Aorta (tissue), 5 donors: ENCODE data around the gene CYP4A11. TPM values are rescaled to one million over a fixed set of nuclear protein-coding genes. Genes with fewer than 3 reads are reported as not detected.
A peak's percentile ranks its signal among the peaks of the same experiment; 100 is the strongest.
"Not testable (repeated sequence)": the region's sequence is repeated elsewhere in the genome, so short reads cannot be mapped to it uniquely, and the experiment has no call there.

Source experiments
- ATAC-seq: fragments of 200-7000 bp; cut with Tn5 transposase; one replicate; pipeline ENCODE4 v1.9.1; 2022; ENCODE audit warnings: moderate library complexity; ENCODE audit not compliant: low FRiP score
- DNase-seq, 2 donors: peaks; one replicate each; pipeline ENCODE4 v3.0.0-alpha.2; 2020
- H3K27ac ChIP-seq, 2 donors: one replicate each; pipeline ENCODE4 v1.5.1; 2013; ENCODE audit warnings: low read length in 2 of 2, mild to moderate bottlenecking in 2 of 2, moderate library complexity in 2 of 2, control low read depth in 1 of 2, inconsistent platforms in 1 of 2, low read depth in 1 of 2
- H3K27me3 ChIP-seq, 2 donors: one replicate each; pipeline ENCODE4 v1.6.1; 2013; ENCODE audit warnings: control low read depth in 1 of 2, low read length in 1 of 2, mild to moderate bottlenecking in 1 of 2, moderate library complexity in 1 of 2; ENCODE audit not compliant: insufficient read depth in 2 of 2, control insufficient read depth in 1 of 2
- H3K36me3 ChIP-seq, 2 donors: one replicate each; pipeline ENCODE4 v1.6.1; 2013; ENCODE audit warnings: control low read depth in 1 of 2, low read length in 1 of 2, mild to moderate bottlenecking in 1 of 2; ENCODE audit not compliant: insufficient read depth in 2 of 2, control insufficient read depth in 1 of 2
- H3K4me1 ChIP-seq, 2 donors: one replicate each; pipeline ENCODE4 v1.6.1; 2013; ENCODE audit warnings: low read length in 2 of 2, control low read depth in 1 of 2, mild to moderate bottlenecking in 1 of 2, moderate library complexity in 1 of 2; ENCODE audit not compliant: insufficient read depth in 2 of 2, control insufficient read depth in 1 of 2
- H3K4me3 ChIP-seq, 2 donors: one replicate each; pipeline ENCODE4 v1.5.1; 2013; ENCODE audit warnings: low read length in 2 of 2, control low read depth in 1 of 2, mild to moderate bottlenecking in 1 of 2
- H3K9me3 ChIP-seq: one replicate; pipeline ENCODE4 v1.6.1; 2013; ENCODE audit warnings: mild to moderate bottlenecking, low read length; ENCODE audit not compliant: control insufficient read depth
- WGBS, 2 donors: extraction: QIAGEN DNeasy Blood & Tissue Kit; methylation state at CpG; one replicate each; pipeline ENCODE4 v1.1.7; 2013; 5-methylcytosine and 5-hydroxymethylcytosine counted together
- intact Hi-C, 2 donors: fragments of 100-400 bp; cut with DNase I; formaldehyde crosslinking; loops; one replicate each; pipeline versions ENCODE4 v1.14.2 to v1.15.0; 2022
- long read RNA-seq, 2 donors: library from polyadenylated mRNA; unstranded; transcript quantifications; one replicate each; pipeline ENCODE4 v2.0.0, GENCODE V29; 2020 to 2021
- polyA plus RNA-seq, 2 donors: library from polyadenylated mRNA; stranded (reverse); fragments of 200-250 nt; gene quantifications; one replicate each; pipeline ENCODE4 v1.2.3, GENCODE V29; 2013
- total RNA-seq, 2 donors: library from RNA; stranded (reverse); fragmentation: NEBNext Ultra II Directional; extraction: Animal tissue kit (Norgen Biotek cat#: 25700); gene quantifications; one replicate each; pipeline ENCODE4 v1.2.1, GENCODE V29; 2021
- donor health status: healthy with polysubstance abuse.
- donor health status: Bipolar disorder and iron deficiency.
- donor health status: DM: no; HTN: no; CAD: no.
- donor health status: DM: no; HTN: no; CAD: no.
- donor health status: DM: yes; HTN: yes; CAD: no.

CYP4A11 gene, protein sequence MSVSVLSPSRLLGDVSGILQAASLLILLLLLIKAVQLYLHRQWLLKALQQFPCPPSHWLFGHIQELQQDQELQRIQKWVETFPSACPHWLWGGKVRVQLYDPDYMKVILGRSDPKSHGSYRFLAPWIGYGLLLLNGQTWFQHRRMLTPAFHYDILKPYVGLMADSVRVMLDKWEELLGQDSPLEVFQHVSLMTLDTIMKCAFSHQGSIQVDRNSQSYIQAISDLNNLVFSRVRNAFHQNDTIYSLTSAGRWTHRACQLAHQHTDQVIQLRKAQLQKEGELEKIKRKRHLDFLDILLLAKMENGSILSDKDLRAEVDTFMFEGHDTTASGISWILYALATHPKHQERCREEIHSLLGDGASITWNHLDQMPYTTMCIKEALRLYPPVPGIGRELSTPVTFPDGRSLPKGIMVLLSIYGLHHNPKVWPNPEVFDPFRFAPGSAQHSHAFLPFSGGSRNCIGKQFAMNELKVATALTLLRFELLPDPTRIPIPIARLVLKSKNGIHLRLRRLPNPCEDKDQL
- under 1 TPM; 0.15 to 0.16 TPM for total RNA-seq
- polyA plus RNA-seq: under 1 TPM in 1 of 2 donors, not detected in 1; 0.10 TPM
- long read RNA-seq, donor 1: 0 reads
- long read RNA-seq, donor 2: 0 reads

- H3K4me1 ChIP-seq: no peaks in the 10 kb centered on the region
- intact Hi-C loops: no loop called here
- H3K36me3 ChIP-seq: no peaks in the 10 kb centered on the region
- no peak within 1 kb of the TSS for H3K27ac ChIP-seq
- no peaks in the 10 kb centered on the region for H3K27me3 ChIP-seq
- 58 to 77% methylated on average over 5 of the region's 5 CpGs for WGBS, 2 donors
- no peak for ATAC-seq
- H3K4me3 ChIP-seq: no peak within 1 kb of the TSS
- H3K9me3 ChIP-seq: no peaks in the 10 kb centered on the region
- DNase-seq: no peak
Measured at GRCh38 chr1:46941135-46941694, at the start of gene CYP4A11. Gene CYP4A11 (minus strand): TSS chr1:46941476. CDS start chr1:46941433, 43 bp downstream.

DNA sequence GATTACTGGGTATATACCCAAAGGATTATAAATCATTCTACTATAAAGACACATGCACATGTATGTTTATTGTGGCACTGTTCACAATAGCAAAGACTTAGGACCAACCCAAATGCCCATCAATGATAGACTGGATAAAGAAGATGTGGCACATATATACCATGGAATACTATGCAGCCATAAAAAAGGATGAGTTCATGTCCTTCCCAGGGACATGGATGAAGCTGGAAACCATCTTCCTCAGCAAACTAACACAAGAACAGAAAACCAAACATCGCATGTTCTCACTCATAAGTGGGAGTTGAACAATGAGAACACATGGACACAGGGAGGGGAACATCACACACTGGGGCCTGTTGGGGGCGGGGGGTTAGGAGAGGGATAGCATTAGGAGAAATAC lies 49.3 kb upstream of the CYP4A11 start:
- H3K36me3 ChIP-seq, ATAC-seq, H3K27ac ChIP-seq, DNase-seq, H3K27me3 ChIP-seq, H3K4me3 ChIP-seq, H3K4me1 ChIP-seq, H3K9me3 ChIP-seq, intact Hi-C loops: not testable (repeated sequence)
- 88 to 94% methylated on average over 2 of the region's 2 CpGs for WGBS, 2 donors

DNA sequence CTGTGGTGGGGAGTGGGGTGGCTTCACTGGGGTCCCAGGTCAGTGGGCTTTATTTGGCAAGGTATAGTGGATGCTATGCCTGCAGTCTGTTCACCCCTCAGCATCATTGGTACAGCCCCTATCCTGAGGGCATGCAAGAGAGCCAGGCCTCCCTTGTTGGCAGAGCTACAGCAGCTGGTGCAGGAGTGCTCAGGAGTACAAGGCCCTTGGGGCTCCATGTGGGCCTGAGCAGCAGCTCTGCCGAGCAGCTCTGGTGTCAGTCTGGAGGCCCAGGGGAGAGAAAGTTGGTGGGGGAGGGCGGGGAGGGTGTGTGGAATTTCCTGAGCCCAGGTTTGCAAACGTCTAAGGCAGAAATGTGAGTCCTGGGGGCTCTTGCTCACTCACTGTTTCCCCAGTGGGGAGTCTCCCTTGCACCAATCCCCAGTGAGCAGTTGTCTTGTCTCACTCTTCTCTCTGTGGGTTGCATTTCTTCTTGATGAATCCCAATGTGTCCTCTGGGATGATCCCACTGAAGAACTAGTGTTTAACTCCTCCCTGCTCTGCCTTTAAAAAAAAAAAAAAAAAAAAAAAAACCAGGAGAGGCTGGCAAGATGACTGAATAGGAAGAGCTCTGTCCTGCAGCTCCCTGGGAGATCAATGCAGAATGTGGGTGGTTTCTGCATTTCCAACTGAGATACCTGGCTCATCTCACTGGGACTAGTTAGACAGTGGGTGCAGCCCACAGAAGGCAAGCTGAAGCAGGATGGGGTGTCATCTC lies 42.7 kb upstream of the CYP4A11 start:
- H3K4me3 ChIP-seq: no peak overlapping the region
- ATAC-seq: peak; percentile 7
- no peak for DNase-seq
- no peaks in the 10 kb centered on the region for H3K27me3 ChIP-seq
- 70 to 81% methylated on average over 3 of the region's 3 CpGs for WGBS, 2 donors
- no peaks in the 10 kb centered on the region for H3K36me3 ChIP-seq
- intact Hi-C loops: no loop called here
- peaks cover 0 to 2% of the 10 kb centered on the region in 2 donors for H3K4me1 ChIP-seq
- no peaks in the 10 kb centered on the region for H3K9me3 ChIP-seq
- no peak overlapping the region for H3K27ac ChIP-seq

GRCh38 chr1:46983166-46983829 lies 42.0 kb upstream of the CYP4A11 start:
- 77 to 80% methylated on average over 7 of the region's 7 CpGs for WGBS, 2 donors
- Histone ChIP-seq H3K36me3 (no peaks in the 10 kb centered on the region), H3K27me3 (no peaks in the 10 kb centered on the region), H3K4me3 (no peak overlapping the region), H3K27ac (no peak overlapping the region), H3K4me1 (peaks cover 0 to 2% of the 10 kb centered on the region in 2 donors), H3K9me3 (no peaks in the 10 kb centered on the region)
- intact Hi-C loops: no loop called here
- ATAC-seq: no peak
- no peak for DNase-seq

DNA sequence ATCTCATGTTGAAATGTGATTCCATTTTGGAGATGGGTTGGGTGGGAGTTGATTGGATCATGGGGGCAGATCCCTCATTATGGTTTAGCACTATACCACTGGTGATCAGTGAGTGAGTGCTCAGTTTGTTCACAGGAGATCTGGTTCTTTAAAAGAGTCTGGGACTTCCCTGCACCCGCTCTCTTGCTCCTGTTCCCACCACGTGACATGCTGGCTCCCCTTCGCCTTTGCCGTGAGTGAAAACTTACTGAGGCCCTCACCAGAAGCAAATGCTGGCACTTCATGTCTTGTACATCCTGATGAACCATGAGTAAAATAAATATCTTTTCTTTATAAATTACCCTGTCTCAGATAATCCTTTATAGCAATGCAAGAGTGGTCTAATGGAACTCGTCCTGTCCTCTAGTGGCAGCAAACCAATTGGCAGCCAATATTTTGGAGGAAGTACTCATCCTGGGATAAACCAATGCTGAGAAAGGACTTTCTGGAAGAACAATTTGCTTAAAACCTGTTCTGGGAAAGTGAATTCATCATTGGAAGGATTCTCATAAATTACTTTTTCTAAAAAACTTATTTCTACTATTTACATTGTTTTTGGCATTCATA lies 27.8 kb upstream of the CYP4A11 start:
- ATAC-seq (no peak), DNase-seq (no peak)
- Histone ChIP-seq H3K27ac (no peak overlapping the region), H3K9me3 (peaks cover 1% of the 10 kb centered on the region), H3K36me3 (no peaks in the 10 kb centered on the region), H3K4me1 (no peaks in the 10 kb centered on the region), H3K4me3 (no peak overlapping the region), H3K27me3 (no peaks in the 10 kb centered on the region)
- 63 to 66% methylated on average over 5 of the region's 5 CpGs for WGBS, 2 donors
- intact Hi-C loops: no loop called here

GRCh38 chr1:46962272-46962671 lies 21.0 kb upstream of the CYP4A11 start:
- intact Hi-C loops, H3K36me3 ChIP-seq, H3K27ac ChIP-seq, H3K4me3 ChIP-seq, H3K9me3 ChIP-seq, H3K27me3 ChIP-seq, ATAC-seq, DNase-seq, H3K4me1 ChIP-seq: not testable (repeated sequence)
- WGBS, 2 donors: 64 to 65% methylated on average over 4 of the region's 4 CpGs

- 77 to 85% methylated on average over 2 of the region's 2 CpGs for WGBS, 2 donors
- ATAC-seq: peak; percentile 29
- no peaks in the 10 kb centered on the region for H3K36me3 ChIP-seq
- H3K9me3 ChIP-seq: peaks cover 1% of the 10 kb centered on the region
- H3K4me1 ChIP-seq: no peaks in the 10 kb centered on the region
- DNase-seq: no peak
- no peaks in the 10 kb centered on the region for H3K27me3 ChIP-seq
- H3K27ac ChIP-seq: no peak overlapping the region
- intact Hi-C loops: no loop called here
- H3K4me3 ChIP-seq: no peak overlapping the region
Measured at GRCh38 chr1:46961066-46961758, 19.9 kb upstream of the CYP4A11 start.
